ENCODE results near the gene HEATR5B. TPM values are rescaled to one million over a fixed set of nuclear protein-coding genes. Genes with fewer than 3 reads are reported as not detected.

Gene HEATR5B
- polyA plus RNA-seq, 1 donor (not counting 4 experiments of a cell fraction or from before 2014, with no cell fraction given) = 21.1 TPM

DNA sequence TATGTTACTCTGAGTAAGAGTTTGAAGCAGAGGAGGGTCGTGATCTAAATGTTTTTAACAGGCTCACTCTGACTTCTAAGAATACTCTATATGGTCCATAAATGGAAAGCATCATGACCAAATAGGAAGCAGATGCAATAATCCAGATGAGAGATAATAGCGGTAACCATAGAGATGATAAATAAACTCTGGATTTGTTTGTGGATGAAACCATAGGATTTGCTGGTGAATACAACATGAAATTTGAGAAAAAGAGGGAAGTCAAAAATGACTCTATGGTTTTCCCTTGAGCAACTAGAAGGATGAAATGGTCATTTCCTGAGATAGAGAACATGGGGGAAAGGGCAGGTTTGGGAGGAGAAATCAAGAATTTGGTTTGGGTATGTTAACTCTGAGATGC lies 3.9 kb downstream of the HEATR5B start:
- no peaks in the 10 kb centered on the region for H4K20me1 ChIP-seq (ENCODE audit: control insufficient read depth, extremely low read depth, insufficient read depth, low read length)
- no peaks in the 10 kb centered on the region for H3K9me1 ChIP-seq (ENCODE audit: control insufficient read depth, extremely low read depth, insufficient read depth, low read length)
- no peak overlapping the region for H3K4me2 ChIP-seq (ENCODE audit: control insufficient read depth, extremely low read depth, insufficient read depth, low read depth, low read length)
- dilution Hi-C loops (cut with MboI; ENCODE audit: extremely low pct_ligation_motif_present, low sequenced_read_pairs) = no loop called here
- H3K27me3 ChIP-seq (ENCODE audit: control insufficient read depth, extremely low read depth, insufficient read depth, low read length) = no peaks in the 10 kb centered on the region
- H3K36me3 ChIP-seq (ENCODE audit: control insufficient read depth in 2 of 2, extremely low read depth in 1 of 2, insufficient read depth in 2 of 2, low read length in 2 of 2) = peaks cover 0 to 7% of the 10 kb centered on the region in 2 experiments
- DNase-seq (ENCODE audit: low read depth, low spot score) (no peak), FAIRE-seq (no peak)
- TF ChIP-seq CTCF (optimal IDR thresholded peaks at IDR 0.05 in 1 of 3, IDR thresholded peaks at IDR 0.05 in 1 of 3, conservative IDR thresholded peaks at IDR 0.05 in 1 of 3; ENCODE audit: extremely low read depth in 1 of 3, insufficient read depth in 2 of 3, low read length in 3 of 3) (no peak), EZH2 (IDR thresholded peaks at IDR 0.05; ENCODE audit: low read length) (no peak)
- H3K27ac ChIP-seq (ENCODE audit: control insufficient read depth, insufficient read depth, low read length) = no peak overlapping the region
- peaks cover 20% of the 10 kb centered on the region for H3K79me2 ChIP-seq (ENCODE audit: control insufficient read depth, insufficient read depth, low read length)
- no peak overlapping the region for H2AFZ ChIP-seq (ENCODE audit: control insufficient read depth, low read length)
- no peak overlapping the region for H3K9ac ChIP-seq (ENCODE audit: control insufficient read depth, extremely low read depth, insufficient read depth, low read length)
- H3K9me3 ChIP-seq (ENCODE audit: control insufficient read depth, low read depth, low read length) = no peaks in the 10 kb centered on the region
- no peak overlapping the region for H3K4me3 ChIP-seq (ENCODE audit: control insufficient read depth in 2 of 3, extremely low read depth in 1 of 3, insufficient read depth in 2 of 3, low read depth in 1 of 3, low read length in 3 of 3)
- H3K4me1 ChIP-seq (ENCODE audit: control insufficient read depth, extremely low read depth, insufficient read depth, low read length) = peaks cover 10% of the 10 kb centered on the region

- Histone ChIP-seq H3K4me3 (ENCODE audit: control insufficient read depth in 2 of 3, extremely low read depth in 1 of 3, insufficient read depth in 2 of 3, low read depth in 1 of 3, low read length in 3 of 3) (no peak overlapping the region), H2AFZ (ENCODE audit: control insufficient read depth, low read length) (no peak overlapping the region), H3K27ac (ENCODE audit: control insufficient read depth, insufficient read depth, low read length) (no peak overlapping the region), H3K9me3 (ENCODE audit: control insufficient read depth, low read depth, low read length) (no peaks in the 10 kb centered on the region), H3K9me1 (ENCODE audit: control insufficient read depth, extremely low read depth, insufficient read depth, low read length) (no peaks in the 10 kb centered on the region), H3K36me3 (ENCODE audit: control insufficient read depth in 2 of 2, extremely low read depth in 1 of 2, insufficient read depth in 2 of 2, low read length in 2 of 2) (peaks cover 0 to 7% of the 10 kb centered on the region in 2 experiments), H3K9ac (ENCODE audit: control insufficient read depth, extremely low read depth, insufficient read depth, low read length) (no peak overlapping the region), H4K20me1 (ENCODE audit: control insufficient read depth, extremely low read depth, insufficient read depth, low read length) (no peaks in the 10 kb centered on the region), H3K4me2 (ENCODE audit: control insufficient read depth, extremely low read depth, insufficient read depth, low read depth, low read length) (no peak overlapping the region), H3K79me2 (ENCODE audit: control insufficient read depth, insufficient read depth, low read length) (no peaks in the 10 kb centered on the region), H3K4me1 (ENCODE audit: control insufficient read depth, extremely low read depth, insufficient read depth, low read length) (no peaks in the 10 kb centered on the region), H3K27me3 (ENCODE audit: control insufficient read depth, extremely low read depth, insufficient read depth, low read length) (no peaks in the 10 kb centered on the region)
- TF ChIP-seq CTCF (optimal IDR thresholded peaks at IDR 0.05 in 1 of 3, IDR thresholded peaks at IDR 0.05 in 1 of 3, conservative IDR thresholded peaks at IDR 0.05 in 1 of 3; ENCODE audit: extremely low read depth in 1 of 3, insufficient read depth in 2 of 3, low read length in 3 of 3) (no peak), EZH2 (IDR thresholded peaks at IDR 0.05; ENCODE audit: low read length) (no peak)
- dilution Hi-C loops (cut with MboI; ENCODE audit: extremely low pct_ligation_motif_present, low sequenced_read_pairs) = no loop called here
- no peak for DNase-seq (ENCODE audit: low read depth, low spot score)
- no peak for FAIRE-seq
Observed at GRCh38 chr2:37070931-37071330, 13.2 kb downstream of the HEATR5B start.
